ENCODE results near the gene EFS.

Gene EFS

DNA sequence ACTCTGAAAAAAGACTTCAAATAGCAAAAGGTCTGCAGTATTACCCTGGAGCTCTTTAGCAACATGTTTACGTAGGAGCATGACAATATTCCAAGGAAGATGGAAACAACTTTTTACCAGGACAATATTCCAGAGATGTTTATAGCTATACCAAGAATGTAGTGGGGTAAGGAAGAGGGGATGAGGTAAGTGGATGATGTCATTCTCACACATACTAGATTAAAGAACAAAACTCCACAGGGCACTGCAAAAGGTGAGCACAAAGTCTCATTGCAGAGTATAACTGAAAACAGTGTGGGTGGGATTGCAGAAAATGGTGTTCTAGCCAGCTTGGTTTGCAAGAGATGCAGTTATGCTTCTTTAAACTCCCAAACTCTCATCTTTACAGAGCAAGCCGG is 20.3 kb upstream of the EFS start:
- H3K4me1 ChIP-seq (ENCODE audit: control insufficient read depth, insufficient read depth, low read length): no peaks in the 10 kb centered on the region
- TF ChIP-seq ZFP69B (tag by site-specific recombination; IDR thresholded peaks at IDR 0.05): no peak
- TF ChIP-seq ZBTB21 (tag by site-specific recombination; IDR thresholded peaks at IDR 0.05): peak; percentile 67
- TF ChIP-seq, protein P1, sequence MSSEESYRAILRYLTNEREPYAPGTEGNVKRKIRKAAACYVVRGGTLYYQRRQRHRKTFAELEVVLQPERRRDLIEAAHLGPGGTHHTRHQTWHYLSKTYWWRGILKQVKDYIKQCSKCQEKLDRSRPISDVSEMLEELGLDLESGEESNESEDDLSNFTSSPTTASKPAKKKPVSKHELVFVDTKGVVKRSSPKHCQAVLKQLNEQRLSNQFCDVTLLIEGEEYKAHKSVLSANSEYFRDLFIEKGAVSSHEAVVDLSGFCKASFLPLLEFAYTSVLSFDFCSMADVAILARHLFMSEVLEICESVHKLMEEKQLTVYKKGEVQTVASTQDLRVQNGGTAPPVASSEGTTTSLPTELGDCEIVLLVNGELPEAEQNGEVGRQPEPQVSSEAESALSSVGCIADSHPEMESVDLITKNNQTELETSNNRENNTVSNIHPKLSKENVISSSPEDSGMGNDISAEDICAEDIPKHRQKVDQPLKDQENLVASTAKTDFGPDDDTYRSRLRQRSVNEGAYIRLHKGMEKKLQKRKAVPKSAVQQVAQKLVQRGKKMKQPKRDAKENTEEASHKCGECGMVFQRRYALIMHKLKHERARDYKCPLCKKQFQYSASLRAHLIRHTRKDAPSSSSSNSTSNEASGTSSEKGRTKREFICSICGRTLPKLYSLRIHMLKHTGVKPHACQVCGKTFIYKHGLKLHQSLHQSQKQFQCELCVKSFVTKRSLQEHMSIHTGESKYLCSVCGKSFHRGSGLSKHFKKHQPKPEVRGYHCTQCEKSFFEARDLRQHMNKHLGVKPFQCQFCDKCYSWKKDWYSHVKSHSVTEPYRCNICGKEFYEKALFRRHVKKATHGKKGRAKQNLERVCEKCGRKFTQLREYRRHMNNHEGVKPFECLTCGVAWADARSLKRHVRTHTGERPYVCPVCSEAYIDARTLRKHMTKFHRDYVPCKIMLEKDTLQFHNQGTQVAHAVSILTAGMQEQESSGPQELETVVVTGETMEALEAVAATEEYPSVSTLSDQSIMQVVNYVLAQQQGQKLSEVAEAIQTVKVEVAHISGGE (tag by site-specific recombination; conservative IDR thresholded peaks at IDR 0.05; ENCODE audit: low read depth): no peak
- no peak for TF ChIP-seq ZNF394 (tag by site-specific recombination; IDR thresholded peaks at IDR 0.05; ENCODE audit: borderline replicate concordance)
- no peak for TF ChIP-seq ZNF521 (tag by site-specific recombination; IDR thresholded peaks at IDR 0.05)
- TF ChIP-seq, protein P2, sequence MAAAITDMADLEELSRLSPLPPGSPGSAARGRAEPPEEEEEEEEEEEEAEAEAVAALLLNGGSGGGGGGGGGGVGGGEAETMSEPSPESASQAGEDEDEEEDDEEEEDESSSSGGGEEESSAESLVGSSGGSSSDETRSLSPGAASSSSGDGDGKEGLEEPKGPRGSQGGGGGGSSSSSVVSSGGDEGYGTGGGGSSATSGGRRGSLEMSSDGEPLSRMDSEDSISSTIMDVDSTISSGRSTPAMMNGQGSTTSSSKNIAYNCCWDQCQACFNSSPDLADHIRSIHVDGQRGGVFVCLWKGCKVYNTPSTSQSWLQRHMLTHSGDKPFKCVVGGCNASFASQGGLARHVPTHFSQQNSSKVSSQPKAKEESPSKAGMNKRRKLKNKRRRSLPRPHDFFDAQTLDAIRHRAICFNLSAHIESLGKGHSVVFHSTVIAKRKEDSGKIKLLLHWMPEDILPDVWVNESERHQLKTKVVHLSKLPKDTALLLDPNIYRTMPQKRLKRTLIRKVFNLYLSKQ (tag by site-specific recombination; IDR thresholded peaks at IDR 0.05; ENCODE audit: borderline replicate concordance): no peak
- TF ChIP-seq, protein P3, sequence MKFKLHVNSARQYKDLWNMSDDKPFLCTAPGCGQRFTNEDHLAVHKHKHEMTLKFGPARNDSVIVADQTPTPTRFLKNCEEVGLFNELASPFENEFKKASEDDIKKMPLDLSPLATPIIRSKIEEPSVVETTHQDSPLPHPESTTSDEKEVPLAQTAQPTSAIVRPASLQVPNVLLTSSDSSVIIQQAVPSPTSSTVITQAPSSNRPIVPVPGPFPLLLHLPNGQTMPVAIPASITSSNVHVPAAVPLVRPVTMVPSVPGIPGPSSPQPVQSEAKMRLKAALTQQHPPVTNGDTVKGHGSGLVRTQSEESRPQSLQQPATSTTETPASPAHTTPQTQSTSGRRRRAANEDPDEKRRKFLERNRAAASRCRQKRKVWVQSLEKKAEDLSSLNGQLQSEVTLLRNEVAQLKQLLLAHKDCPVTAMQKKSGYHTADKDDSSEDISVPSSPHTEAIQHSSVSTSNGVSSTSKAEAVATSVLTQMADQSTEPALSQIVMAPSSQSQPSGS (tag by site-specific recombination; IDR thresholded peaks at IDR 0.05; ENCODE audit: low read depth): peak; percentile 91
- no peak for TF ChIP-seq ZNF621 (tag by site-specific recombination; IDR thresholded peaks at IDR 0.05)
- TF ChIP-seq ZSCAN30 (tag by site-specific recombination; IDR thresholded peaks at IDR 0.05): no peak
- TF ChIP-seq, protein P4, sequence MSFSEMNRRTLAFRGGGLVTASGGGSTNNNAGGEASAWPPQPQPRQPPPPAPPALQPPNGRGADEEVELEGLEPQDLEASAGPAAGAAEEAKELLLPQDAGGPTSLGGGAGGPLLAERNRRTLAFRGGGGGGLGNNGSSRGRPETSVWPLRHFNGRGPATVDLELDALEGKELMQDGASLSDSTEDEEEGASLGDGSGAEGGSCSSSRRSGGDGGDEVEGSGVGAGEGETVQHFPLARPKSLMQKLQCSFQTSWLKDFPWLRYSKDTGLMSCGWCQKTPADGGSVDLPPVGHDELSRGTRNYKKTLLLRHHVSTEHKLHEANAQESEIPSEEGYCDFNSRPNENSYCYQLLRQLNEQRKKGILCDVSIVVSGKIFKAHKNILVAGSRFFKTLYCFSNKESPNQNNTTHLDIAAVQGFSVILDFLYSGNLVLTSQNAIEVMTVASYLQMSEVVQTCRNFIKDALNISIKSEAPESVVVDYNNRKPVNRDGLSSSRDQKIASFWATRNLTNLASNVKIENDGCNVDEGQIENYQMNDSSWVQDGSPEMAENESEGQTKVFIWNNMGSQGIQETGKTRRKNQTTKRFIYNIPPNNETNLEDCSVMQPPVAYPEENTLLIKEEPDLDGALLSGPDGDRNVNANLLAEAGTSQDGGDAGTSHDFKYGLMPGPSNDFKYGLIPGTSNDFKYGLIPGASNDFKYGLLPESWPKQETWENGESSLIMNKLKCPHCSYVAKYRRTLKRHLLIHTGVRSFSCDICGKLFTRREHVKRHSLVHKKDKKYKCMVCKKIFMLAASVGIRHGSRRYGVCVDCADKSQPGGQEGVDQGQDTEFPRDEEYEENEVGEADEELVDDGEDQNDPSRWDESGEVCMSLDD (tag by site-specific recombination; IDR thresholded peaks at IDR 0.05): no peak
- TF ChIP-seq, protein P5, sequence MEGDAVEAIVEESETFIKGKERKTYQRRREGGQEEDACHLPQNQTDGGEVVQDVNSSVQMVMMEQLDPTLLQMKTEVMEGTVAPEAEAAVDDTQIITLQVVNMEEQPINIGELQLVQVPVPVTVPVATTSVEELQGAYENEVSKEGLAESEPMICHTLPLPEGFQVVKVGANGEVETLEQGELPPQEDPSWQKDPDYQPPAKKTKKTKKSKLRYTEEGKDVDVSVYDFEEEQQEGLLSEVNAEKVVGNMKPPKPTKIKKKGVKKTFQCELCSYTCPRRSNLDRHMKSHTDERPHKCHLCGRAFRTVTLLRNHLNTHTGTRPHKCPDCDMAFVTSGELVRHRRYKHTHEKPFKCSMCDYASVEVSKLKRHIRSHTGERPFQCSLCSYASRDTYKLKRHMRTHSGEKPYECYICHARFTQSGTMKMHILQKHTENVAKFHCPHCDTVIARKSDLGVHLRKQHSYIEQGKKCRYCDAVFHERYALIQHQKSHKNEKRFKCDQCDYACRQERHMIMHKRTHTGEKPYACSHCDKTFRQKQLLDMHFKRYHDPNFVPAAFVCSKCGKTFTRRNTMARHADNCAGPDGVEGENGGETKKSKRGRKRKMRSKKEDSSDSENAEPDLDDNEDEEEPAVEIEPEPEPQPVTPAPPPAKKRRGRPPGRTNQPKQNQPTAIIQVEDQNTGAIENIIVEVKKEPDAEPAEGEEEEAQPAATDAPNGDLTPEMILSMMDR (tag by site-specific recombination; IDR thresholded peaks at IDR 0.05): no peak
- TF ChIP-seq OSR2 (tag by site-specific recombination; IDR thresholded peaks at IDR 0.05): no peak
- TF ChIP-seq, protein P6, sequence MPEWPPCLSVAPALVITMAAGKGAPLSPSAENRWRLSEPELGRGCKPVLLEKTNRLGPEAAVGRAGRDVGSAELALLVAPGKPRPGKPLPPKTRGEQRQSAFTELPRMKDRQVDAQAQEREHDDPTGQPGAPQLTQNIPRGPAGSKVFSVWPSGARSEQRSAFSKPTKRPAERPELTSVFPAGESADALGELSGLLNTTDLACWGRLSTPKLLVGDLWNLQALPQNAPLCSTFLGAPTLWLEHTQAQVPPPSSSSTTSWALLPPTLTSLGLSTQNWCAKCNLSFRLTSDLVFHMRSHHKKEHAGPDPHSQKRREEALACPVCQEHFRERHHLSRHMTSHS (tag by site-specific recombination; IDR thresholded peaks at IDR 0.05): no peak
- TF ChIP-seq, protein P7, sequence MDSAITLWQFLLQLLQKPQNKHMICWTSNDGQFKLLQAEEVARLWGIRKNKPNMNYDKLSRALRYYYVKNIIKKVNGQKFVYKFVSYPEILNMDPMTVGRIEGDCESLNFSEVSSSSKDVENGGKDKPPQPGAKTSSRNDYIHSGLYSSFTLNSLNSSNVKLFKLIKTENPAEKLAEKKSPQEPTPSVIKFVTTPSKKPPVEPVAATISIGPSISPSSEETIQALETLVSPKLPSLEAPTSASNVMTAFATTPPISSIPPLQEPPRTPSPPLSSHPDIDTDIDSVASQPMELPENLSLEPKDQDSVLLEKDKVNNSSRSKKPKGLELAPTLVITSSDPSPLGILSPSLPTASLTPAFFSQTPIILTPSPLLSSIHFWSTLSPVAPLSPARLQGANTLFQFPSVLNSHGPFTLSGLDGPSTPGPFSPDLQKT (IDR thresholded peaks at IDR 0.05; ENCODE audit: borderline replicate concordance, low read depth, low read length): no peak
- TF ChIP-seq ZNF426 (tag by site-specific recombination; IDR thresholded peaks at IDR 0.05): no peak
- TF ChIP-seq ZNF629 (tag by site-specific recombination; IDR thresholded peaks at IDR 0.05): peak; percentile 82
- TF ChIP-seq ZNF239 (tag by site-specific recombination; IDR thresholded peaks at IDR 0.05): peak; percentile 65; the same call in 1 of the 2 replicates
- no peak overlapping the region for H3K27ac ChIP-seq (ENCODE audit: extremely low read depth, low read depth, low read length)
- POLR2A ChIA-PET: no interaction called here
- H3K36me3 ChIP-seq (ENCODE audit: control insufficient read depth in 2 of 2, insufficient read depth in 1 of 2, low read length in 2 of 2): no peaks in the 10 kb centered on the region
- CTCF ChIA-PET: interaction anchor here (0.5 to 1.3 kb wide), 4 partner anchors 25 to 264 kb away, joined by 3 to 4 read pairs (median 3); no protein-coding TSS in a partner anchor
- no peaks in the 10 kb centered on the region for H3K9me3 ChIP-seq (ENCODE audit: control insufficient read depth, insufficient read depth, low read depth, low read length)
- H3K4me3 ChIP-seq (ENCODE audit: low read depth, low read length): no peak overlapping the region
